ENCODE results near the gene NUP93. TPM values are rescaled to one million over a fixed set of nuclear protein-coding genes. Genes with fewer than 3 reads are reported as not detected.

The NUP93 gene
- total and polyA plus RNA-seq, 2 of the 8 experiments (the other 6 are each of a cell fraction or from before 2014, with no cell fraction given) = 147 to 201 TPM

GRCh38 chr16:56758432-56758831 is 28.5 kb downstream of the NUP93 start:
- no peaks in the 10 kb centered on the region for H3K4me1 ChIP-seq (replicated peaks in 1 of 4; ENCODE audit: control insufficient read depth in 3 of 4, insufficient read depth in 4 of 4, low read length in 3 of 4)
- H4K8ac ChIP-seq (ENCODE audit: extremely low read depth, insufficient read depth, low read length) = no peak overlapping the region
- H2BK12ac ChIP-seq (ENCODE audit: low read depth, low read length) = no peak overlapping the region
- no peak overlapping the region for H2BK20ac ChIP-seq (ENCODE audit: low read length)
- H4K20me1 ChIP-seq (replicated peaks in 1 of 2; ENCODE audit: control insufficient read depth in 1 of 2, insufficient read depth in 2 of 2, low read length in 2 of 2) = no peaks in the 10 kb centered on the region
- no peaks in the 10 kb centered on the region; the same call in 1 of the 2 replicates for H3K23me2 ChIP-seq (ENCODE audit: low read depth, low read length)
- H3K56ac ChIP-seq (replicated peaks; ENCODE audit: insufficient read length, low read depth, low read length) = no peak overlapping the region
- no peak overlapping the region for H3K27ac ChIP-seq (ENCODE audit: low read depth, low read length)
- H3K9ac ChIP-seq (replicated peaks in 1 of 4; ENCODE audit: extremely low read depth in 1 of 4, low read depth in 3 of 4, low read length in 3 of 4) = no peak overlapping the region
- H3K4ac ChIP-seq (replicated peaks; ENCODE audit: insufficient read length, low read depth, low read length) = no peak overlapping the region
- no peak overlapping the region for H3K4me3 ChIP-seq (ENCODE audit: extremely low read depth in 1 of 4, insufficient read depth in 2 of 4, low read depth in 3 of 4, low read length in 4 of 4)
- no peak overlapping the region for H3K23ac ChIP-seq (ENCODE audit: insufficient read length)
- no peak overlapping the region for H3K4me2 ChIP-seq (ENCODE audit: insufficient read depth in 1 of 2, low read depth in 2 of 2, low read length in 2 of 2)
- H3K36me3 ChIP-seq (ENCODE audit: control insufficient read depth in 2 of 4, insufficient read depth in 4 of 4, low read length in 3 of 4) = peaks cover 2 to 27% (median 15%) of the 10 kb centered on the region in 4 experiments; a peak in 7 of 8 replicates
- FAIRE-seq (no peak), DNase-seq (ENCODE audit: low read depth in 1 of 2, low spot score in 2 of 2) (no peak)
- peaks cover 0 to 27% of the 10 kb centered on the region in 2 experiments; a peak in 3 of 4 replicates for H3K79me2 ChIP-seq (ENCODE audit: control insufficient read depth in 1 of 2, insufficient read depth in 2 of 2, low read length in 2 of 2)
- CTCF ChIA-PET (ENCODE audit: partially characterized antibody) = no interaction called here
- peaks cover 9 to 14% of the 10 kb centered on the region in 2 experiments; a peak in 3 of 4 replicates for H3K9me3 ChIP-seq (ENCODE audit: insufficient read depth in 2 of 2, low read depth in 1 of 2, low read length in 1 of 2)
- H3K27me3 ChIP-seq (replicated peaks in 1 of 4; ENCODE audit: control insufficient read depth in 3 of 4, extremely low read depth in 1 of 4, insufficient read depth in 3 of 4, low read length in 3 of 4) = no peaks in the 10 kb centered on the region
- H4K91ac ChIP-seq (replicated peaks; ENCODE audit: insufficient read length, low read length) = no peak overlapping the region
- H3K79me1 ChIP-seq (ENCODE audit: low read depth, low read length) = no peaks in the 10 kb centered on the region
- no peak overlapping the region for H2BK120ac ChIP-seq (replicated peaks; ENCODE audit: low read depth, low read length)
- H2AFZ ChIP-seq (ENCODE audit: low read length) = no peak overlapping the region
- H2BK15ac ChIP-seq (ENCODE audit: low read length) = no peak overlapping the region
- no peak overlapping the region for H3K18ac ChIP-seq (ENCODE audit: extremely low read depth, low read length)
- H2BK5ac ChIP-seq (ENCODE audit: low read depth, low read length) = no peak overlapping the region
- whole genome bisulfite sequencing, 2 experiments (ENCODE audit: extremely low coverage in 1 of 2, insufficient coverage in 1 of 2, insufficient read length in 1 of 2, insufficient replicate concordance in 2 of 2, low coverage in 1 of 2, low lambda C conversion rate in 2 of 2, missing lambda C conversion rate in 1 of 2) = 84% methylated on average over 3 of the region's 3 CpGs; no CpG with 5 or more reads in 1 of the 2 experiments
- H2AK5ac ChIP-seq (ENCODE audit: low read depth, low read length) = no peak overlapping the region
- H4K5ac ChIP-seq (ENCODE audit: insufficient read length, low read depth, low read length) = no peak overlapping the region
- POLR2A ChIA-PET (ENCODE audit: partially characterized antibody) = no interaction called here
- H3K14ac ChIP-seq (ENCODE audit: insufficient read length) = no peak overlapping the region
- TF ChIP-seq SIRT6 (IDR thresholded peaks at IDR 0.05; ENCODE audit: low read length) (no peak), CBX5 (IDR thresholded peaks at IDR 0.05; ENCODE audit: low read depth, low read length) (no peak), CBX8 (IDR thresholded peaks at IDR 0.05; ENCODE audit: borderline replicate concordance, low read depth, low read length) (no peak), CEBPB (IDR thresholded peaks at IDR 0.05; ENCODE audit: low read depth, low read length) (no peak), KDM4A (IDR thresholded peaks at IDR 0.05; ENCODE audit: low read depth, low read length, severe bottlenecking) (no peak), CREB1 (IDR thresholded peaks at IDR 0.05) (no peak), BRCA1 (IDR thresholded peaks at IDR 0.05; ENCODE audit: low read depth, low read length) (no peak), JUN (IDR thresholded peaks at IDR 0.05; ENCODE audit: low read depth, low read length) (no peak), SP1 (IDR thresholded peaks at IDR 0.05; ENCODE audit: low read depth, low read length) (no peak), BACH1 (IDR thresholded peaks at IDR 0.05; ENCODE audit: low read length) (no peak), SIN3A (conservative IDR thresholded peaks at IDR 0.05 in 1 of 2, IDR thresholded peaks at IDR 0.05 in 1 of 2; ENCODE audit: low read depth in 1 of 2, low read length in 2 of 2) (no peak), SP4 (IDR thresholded peaks at IDR 0.05; ENCODE audit: low read length) (no peak), MAX (IDR thresholded peaks at IDR 0.05) (no peak)
- TF ChIP-seq, protein P1, sequence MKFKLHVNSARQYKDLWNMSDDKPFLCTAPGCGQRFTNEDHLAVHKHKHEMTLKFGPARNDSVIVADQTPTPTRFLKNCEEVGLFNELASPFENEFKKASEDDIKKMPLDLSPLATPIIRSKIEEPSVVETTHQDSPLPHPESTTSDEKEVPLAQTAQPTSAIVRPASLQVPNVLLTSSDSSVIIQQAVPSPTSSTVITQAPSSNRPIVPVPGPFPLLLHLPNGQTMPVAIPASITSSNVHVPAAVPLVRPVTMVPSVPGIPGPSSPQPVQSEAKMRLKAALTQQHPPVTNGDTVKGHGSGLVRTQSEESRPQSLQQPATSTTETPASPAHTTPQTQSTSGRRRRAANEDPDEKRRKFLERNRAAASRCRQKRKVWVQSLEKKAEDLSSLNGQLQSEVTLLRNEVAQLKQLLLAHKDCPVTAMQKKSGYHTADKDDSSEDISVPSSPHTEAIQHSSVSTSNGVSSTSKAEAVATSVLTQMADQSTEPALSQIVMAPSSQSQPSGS (IDR thresholded peaks at IDR 0.05; ENCODE audit: low read length) = no peak

All from H1 (cell line).